HG02642 (cell line): ENCODE measurements around the gene TADA2A.
"Not testable (repeated sequence)": the region's sequence is repeated elsewhere in the genome, so short reads cannot be mapped to it uniquely, and the experiment has no call there.

Experiments
- ATAC-seq: cut with Tn5 transposase; IDR thresholded peaks from one replicate; pipeline ENCODE4 v1.9.1; 2021; ENCODE audit warnings: mild to moderate bottlenecking; ENCODE audit not compliant: unreplicated experiment, poor library complexity

Gene TADA2A

GRCh38 chr17:37489197-37490001 lies 82.7 kb downstream of the TADA2A start, which contains the start of gene DUSP14:
TSS of gene DUSP14 (plus strand) at chr17:37489891. CDS start at chr17:37512273, 22,382 bp downstream.
- peak; percentile 76 for ATAC-seq

- ATAC-seq: peak; percentile 64
These were observed 83.4 kb downstream of the TADA2A start for GRCh38 chr17:37490022-37490587.

GRCh38 chr17:37490638-37491614 lies 84.2 kb downstream of the TADA2A start:
- ATAC-seq: no peak

GRCh38 chr17:37492167-37492566 lies 85.5 kb downstream of the TADA2A start:
- ATAC-seq: no peak

- no peak for ATAC-seq
These were observed 86.8 kb downstream of the TADA2A start for GRCh38 chr17:37493249-37494027.

- no peak for ATAC-seq
These were observed 87.7 kb downstream of the TADA2A start for GRCh38 chr17:37494401-37494831.

- no peak for ATAC-seq
These were observed 88.3 kb downstream of the TADA2A start for GRCh38 chr17:37494971-37495370.

- no peak for ATAC-seq
These were observed 93.7 kb downstream of the TADA2A start for GRCh38 chr17:37500378-37500777.

- ATAC-seq: no peak
These were observed 95.6 kb downstream of the TADA2A start for GRCh38 chr17:37502009-37502936.

GRCh38 chr17:37503148-37503547 lies 96.5 kb downstream of the TADA2A start:
- ATAC-seq: no peak

- no peak for ATAC-seq
These were observed 98.6 kb downstream of the TADA2A start for GRCh38 chr17:37505333-37505732.

- ATAC-seq: no peak
These were observed 100.0 kb downstream of the TADA2A start for GRCh38 chr17:37506678-37507077.

GRCh38 chr17:37507111-37507510 lies 100.4 kb downstream of the TADA2A start:
- ATAC-seq: no peak

GRCh38 chr17:37510056-37510455 lies 103.4 kb downstream of the TADA2A start:
- no peak for ATAC-seq

- not testable (repeated sequence) for ATAC-seq
These were observed 105.0 kb downstream of the TADA2A start for GRCh38 chr17:37511642-37512041.

- ATAC-seq: no peak
These were observed 105.9 kb downstream of the TADA2A start for GRCh38 chr17:37512442-37513068.

- no peak for ATAC-seq
These were observed 107.0 kb downstream of the TADA2A start for GRCh38 chr17:37513711-37514110.

GRCh38 chr17:37516127-37516571 lies 109.5 kb downstream of the TADA2A start:
- no peak for ATAC-seq
